Brain microvascular endothelial cell (primary cell): Measurements from ENCODE around the gene SQSTM1.

Experiments
- DNase-seq: peaks from one replicate; pipeline ENCODE4 v3.0.0-alpha.2; 2020
- H3K27ac ChIP-seq: fragments of 250-450 bp; sonication (Bioruptor Pico); 2 replicates; pipeline ENCODE4 v1.5.1; 2020; ENCODE audit warnings: mild to moderate bottlenecking, moderate library complexity
- H3K27me3 ChIP-seq: fragments of 250-450 bp; sonication (Bioruptor Pico); replicated peaks from 2 replicates; pipeline ENCODE4 v1.5.1; 2020; ENCODE audit warnings: mild to moderate bottlenecking
- H3K36me3 ChIP-seq: fragments of 250-450 bp; sonication (Bioruptor Pico); replicated peaks from 2 replicates; pipeline ENCODE4 v1.5.1; 2020; ENCODE audit warnings: mild to moderate bottlenecking
- H3K4me3 ChIP-seq: 2 replicates; pipeline ENCODE4 v1.5.1; 2011; ENCODE audit warnings: low read depth, mild to moderate bottlenecking, control low read depth, low read length, moderate library complexity
- in situ Hi-C: cut with HindIII; loops from 2 replicates; pipeline ENCODE4 v1.10.0; 2017; ENCODE audit warnings: low sequenced_read_pairs, low pct_ligation_motif_present
- TF ChIP-seq, protein P1 (sequence below): IDR thresholded peaks from 2 replicates; pipeline ENCODE4 v1.5.1; 2011; ENCODE audit warnings: low read depth, mild to moderate bottlenecking, moderate library complexity, low read length, control low read depth, inconsistent platforms; ENCODE audit errors: missing control alignments

Gene SQSTM1

GRCh38 chr5:179880066-179880650, 59.5 kb downstream of the SQSTM1 start:
- DNase-seq = no peak
- Histone ChIP-seq H3K36me3 (peaks cover 28% of the 10 kb centered on the region), H3K27me3 (no peaks in the 10 kb centered on the region), H3K4me3 (no peak overlapping the region), H3K27ac (no peak overlapping the region)
- in situ Hi-C loops = no loop called here
- TF ChIP-seq, protein P1, sequence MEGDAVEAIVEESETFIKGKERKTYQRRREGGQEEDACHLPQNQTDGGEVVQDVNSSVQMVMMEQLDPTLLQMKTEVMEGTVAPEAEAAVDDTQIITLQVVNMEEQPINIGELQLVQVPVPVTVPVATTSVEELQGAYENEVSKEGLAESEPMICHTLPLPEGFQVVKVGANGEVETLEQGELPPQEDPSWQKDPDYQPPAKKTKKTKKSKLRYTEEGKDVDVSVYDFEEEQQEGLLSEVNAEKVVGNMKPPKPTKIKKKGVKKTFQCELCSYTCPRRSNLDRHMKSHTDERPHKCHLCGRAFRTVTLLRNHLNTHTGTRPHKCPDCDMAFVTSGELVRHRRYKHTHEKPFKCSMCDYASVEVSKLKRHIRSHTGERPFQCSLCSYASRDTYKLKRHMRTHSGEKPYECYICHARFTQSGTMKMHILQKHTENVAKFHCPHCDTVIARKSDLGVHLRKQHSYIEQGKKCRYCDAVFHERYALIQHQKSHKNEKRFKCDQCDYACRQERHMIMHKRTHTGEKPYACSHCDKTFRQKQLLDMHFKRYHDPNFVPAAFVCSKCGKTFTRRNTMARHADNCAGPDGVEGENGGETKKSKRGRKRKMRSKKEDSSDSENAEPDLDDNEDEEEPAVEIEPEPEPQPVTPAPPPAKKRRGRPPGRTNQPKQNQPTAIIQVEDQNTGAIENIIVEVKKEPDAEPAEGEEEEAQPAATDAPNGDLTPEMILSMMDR = no peak

DNA sequence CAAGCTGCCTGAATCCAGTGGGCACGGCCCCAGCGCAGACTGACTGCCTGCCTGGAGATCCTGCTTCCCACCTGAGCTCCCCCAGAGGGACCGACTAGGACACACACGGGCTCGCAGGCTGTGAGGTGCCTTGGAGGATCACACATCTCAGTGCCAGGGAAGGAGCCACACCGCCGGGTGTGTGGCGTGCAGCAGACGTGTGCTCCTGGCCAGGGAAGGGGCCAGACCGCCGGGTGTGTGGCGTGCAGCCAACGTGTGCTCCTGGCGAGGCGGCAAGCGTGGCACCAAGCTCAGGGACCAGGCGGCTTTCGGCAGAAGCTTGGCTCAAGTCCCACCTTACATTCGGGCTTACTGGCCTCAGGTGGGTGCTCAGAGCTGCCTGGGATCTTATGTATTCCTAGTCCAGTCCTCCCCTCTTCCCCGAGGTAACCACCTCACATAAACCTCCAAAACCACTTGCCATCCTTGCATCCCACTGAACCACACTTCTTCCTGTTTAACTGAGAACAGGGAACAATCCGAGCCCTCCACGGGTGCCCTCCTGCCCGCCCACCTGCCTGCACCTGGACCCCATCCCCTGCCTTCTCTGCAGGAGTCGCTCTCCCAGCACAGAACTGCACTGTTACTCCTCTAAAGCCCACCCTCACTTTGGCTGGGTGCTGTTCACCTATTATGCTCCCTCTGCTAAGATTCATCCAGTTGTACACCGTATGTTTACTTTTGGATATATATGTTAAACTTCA, 60.3 kb downstream of the SQSTM1 start:
- in situ Hi-C loops = no loop called here

GRCh38 chr5:179882338-179882737, 61.6 kb downstream of the SQSTM1 start:
- peaks cover 41% of the 10 kb centered on the region for H3K36me3 ChIP-seq
- H3K27me3 ChIP-seq = no peaks in the 10 kb centered on the region
- in situ Hi-C loops = no loop called here
- no peak overlapping the region for H3K27ac ChIP-seq
- no peak overlapping the region for H3K4me3 ChIP-seq
- DNase-seq = no peak
- TF ChIP-seq, protein P1 = no peak

More for the DNA sequence above, 60.3 kb downstream of the SQSTM1 start:
- Histone ChIP-seq H3K27ac (no peak overlapping the region), H3K27me3 (no peaks in the 10 kb centered on the region), H3K4me3 (no peak overlapping the region), H3K36me3 (peaks cover 36% of the 10 kb centered on the region)
- TF ChIP-seq, protein P1 = no peak
- DNase-seq = no peak

DNA sequence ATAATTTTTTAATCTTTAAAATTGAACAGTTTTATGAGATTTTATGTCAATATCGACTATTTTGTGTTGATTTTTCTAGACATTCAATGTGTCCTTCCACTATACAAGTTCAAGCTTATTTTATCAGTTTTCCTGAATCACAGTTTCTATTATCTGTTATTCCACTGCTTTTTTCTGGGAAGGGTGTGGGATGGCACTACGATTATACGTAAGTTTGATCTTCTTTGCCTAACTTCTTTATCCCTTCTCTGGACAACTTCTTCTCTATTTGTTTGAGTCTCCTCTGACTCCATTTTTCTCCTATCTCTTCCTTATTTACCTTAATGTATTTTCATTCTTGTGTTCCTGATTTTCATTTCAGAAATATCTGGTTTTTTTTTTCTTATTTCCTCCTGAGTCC, 62.5 kb downstream of the SQSTM1 start:
- Histone ChIP-seq H3K4me3 (no peak overlapping the region), H3K36me3 (peaks cover 46% of the 10 kb centered on the region), H3K27me3 (no peaks in the 10 kb centered on the region), H3K27ac (no peak overlapping the region)
- TF ChIP-seq, protein P1 = no peak
- DNase-seq = no peak
- in situ Hi-C loops = no loop called here

DNA sequence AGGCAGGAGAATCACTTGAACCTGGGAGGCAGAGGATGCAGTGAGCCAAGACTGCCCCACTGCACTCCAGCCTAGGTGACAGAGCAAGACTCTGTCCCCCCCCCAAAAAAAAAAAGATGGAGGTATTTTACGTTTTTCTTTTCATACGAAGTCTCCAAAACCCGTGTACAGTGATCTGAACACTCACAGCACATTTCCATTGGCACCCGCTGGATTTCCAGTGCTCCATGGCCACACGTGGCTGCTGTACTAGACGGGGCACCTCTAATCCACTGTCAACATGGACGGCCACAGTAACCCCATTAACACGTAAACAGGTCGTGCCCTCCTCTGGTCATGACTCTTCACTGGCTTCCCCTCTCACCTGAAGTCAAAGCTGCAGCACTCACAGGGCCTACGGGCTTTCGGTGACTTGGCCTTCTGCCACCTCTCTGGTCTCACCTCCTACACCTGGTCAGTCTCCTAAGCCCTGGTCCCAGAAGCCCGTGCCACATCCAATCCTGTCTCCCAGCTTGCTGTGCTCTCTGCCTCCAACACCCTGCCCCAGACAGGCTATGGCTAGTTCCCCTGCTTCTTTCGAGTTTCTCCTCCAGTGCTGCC, 64.9 kb downstream of the SQSTM1 start:
- in situ Hi-C loops = no loop called here
- Histone ChIP-seq H3K27ac (no peak overlapping the region), H3K27me3 (no peaks in the 10 kb centered on the region), H3K4me3 (no peak overlapping the region), H3K36me3 (peaks cover 67% of the 10 kb centered on the region)
- TF ChIP-seq, protein P1 = no peak
- DNase-seq = no peak
